ENCODE measurements around the gene CAMK1D.

CAMK1D gene

DNA sequence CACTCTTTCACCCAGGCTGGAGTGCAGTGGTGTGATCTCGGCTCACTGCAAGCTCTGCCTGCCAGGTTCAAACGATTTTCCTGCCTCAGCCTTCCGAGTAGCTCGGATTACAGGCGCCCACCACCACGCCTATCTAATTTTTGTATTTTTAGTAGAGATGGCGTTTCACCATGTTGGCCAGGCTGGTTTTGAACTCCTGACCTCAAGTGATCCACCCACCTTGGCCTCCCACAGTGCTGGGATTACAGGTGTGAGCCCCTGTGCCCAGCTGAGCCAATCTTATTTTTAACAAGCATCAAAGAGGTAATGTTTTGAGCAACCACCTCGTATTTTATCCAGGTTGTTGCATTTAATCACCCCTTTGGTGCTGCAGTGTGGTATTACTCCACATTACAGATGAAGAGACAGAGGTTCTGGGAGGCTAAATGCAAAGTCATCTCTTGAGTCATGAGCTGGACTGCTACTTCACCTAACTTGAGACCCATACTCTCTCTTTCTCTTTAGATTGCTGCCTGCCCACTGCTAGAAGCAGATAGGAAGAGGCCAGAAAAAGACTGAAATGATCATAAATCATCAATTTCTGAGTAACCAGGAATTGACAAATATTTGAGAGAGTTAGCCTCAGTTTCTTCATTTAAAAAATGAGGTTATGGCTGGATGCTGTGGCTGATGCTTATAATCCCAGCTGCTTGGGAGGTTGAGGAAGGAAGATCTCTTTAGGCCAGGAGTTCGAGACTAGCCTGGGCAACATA, 116.2 kb downstream of the CAMK1D start:
- H3K4me3 ChIP-seq (ENCODE audit: low read depth, low read length): no peak overlapping the region
- TF ChIP-seq, protein P1, sequence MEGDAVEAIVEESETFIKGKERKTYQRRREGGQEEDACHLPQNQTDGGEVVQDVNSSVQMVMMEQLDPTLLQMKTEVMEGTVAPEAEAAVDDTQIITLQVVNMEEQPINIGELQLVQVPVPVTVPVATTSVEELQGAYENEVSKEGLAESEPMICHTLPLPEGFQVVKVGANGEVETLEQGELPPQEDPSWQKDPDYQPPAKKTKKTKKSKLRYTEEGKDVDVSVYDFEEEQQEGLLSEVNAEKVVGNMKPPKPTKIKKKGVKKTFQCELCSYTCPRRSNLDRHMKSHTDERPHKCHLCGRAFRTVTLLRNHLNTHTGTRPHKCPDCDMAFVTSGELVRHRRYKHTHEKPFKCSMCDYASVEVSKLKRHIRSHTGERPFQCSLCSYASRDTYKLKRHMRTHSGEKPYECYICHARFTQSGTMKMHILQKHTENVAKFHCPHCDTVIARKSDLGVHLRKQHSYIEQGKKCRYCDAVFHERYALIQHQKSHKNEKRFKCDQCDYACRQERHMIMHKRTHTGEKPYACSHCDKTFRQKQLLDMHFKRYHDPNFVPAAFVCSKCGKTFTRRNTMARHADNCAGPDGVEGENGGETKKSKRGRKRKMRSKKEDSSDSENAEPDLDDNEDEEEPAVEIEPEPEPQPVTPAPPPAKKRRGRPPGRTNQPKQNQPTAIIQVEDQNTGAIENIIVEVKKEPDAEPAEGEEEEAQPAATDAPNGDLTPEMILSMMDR (IDR thresholded peaks at IDR 0.05; ENCODE audit: low read depth, low read length): no peak
- DNase-seq (ENCODE audit: low read depth, low spot score): no peak
- in situ Hi-C loops (cut with HindIII; ENCODE audit: low sequenced_read_pairs): no loop called here

DNA sequence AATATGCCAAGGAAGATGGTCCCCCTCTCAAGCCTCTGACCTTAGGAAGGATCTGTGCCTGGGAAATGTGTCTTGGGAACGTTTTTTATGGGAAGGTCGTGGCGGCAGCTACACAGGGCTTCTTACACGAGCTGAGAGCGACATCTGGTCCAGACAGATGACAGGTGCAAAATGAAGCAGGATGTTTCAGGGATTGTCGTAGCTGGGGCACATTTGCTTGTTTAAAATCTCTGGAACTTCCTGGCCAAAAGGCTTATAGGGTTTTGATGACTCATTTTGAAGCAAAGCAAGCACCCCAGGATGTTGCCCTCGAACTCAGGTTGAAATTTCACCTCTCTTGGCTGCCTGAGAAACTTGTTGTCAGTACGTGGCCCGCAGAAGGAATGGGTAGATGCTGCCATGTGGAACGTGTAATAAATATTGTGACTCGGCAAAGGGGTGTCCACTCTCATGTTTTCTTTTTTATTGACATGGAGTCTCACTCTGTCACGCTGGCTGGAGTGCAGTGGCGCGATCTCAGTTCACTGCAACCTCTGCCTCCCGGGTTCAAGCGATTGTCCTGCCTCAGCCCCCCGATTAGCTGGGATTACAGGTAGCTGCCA, 117.5 kb downstream of the CAMK1D start:
- no peak for DNase-seq (ENCODE audit: low read depth, low spot score)
- H3K4me3 ChIP-seq (ENCODE audit: low read depth, low read length): no peak overlapping the region
- in situ Hi-C loops (cut with HindIII; ENCODE audit: low sequenced_read_pairs): no loop called here
- TF ChIP-seq, protein P1 (IDR thresholded peaks at IDR 0.05; ENCODE audit: low read depth, low read length): no peak

DNA sequence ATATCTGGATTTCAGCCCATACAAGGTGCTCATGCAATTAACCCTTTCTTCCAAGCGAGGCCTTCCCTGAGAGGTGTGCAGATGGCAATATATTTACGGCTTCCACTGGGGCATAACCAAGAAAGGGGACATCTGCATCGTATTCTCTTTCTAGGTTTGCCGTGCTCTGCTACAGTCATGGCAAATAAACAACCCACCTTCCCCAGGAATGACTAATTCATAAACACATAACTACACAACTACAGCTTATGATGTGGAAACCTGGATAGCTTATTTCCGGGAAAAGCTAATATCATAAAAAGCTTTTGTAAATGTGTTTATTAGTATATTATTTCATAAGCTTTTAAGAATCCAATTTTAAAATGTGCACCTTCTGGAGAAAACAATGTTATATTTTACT, 120.0 kb downstream of the CAMK1D start:
- in situ Hi-C loops (cut with HindIII; ENCODE audit: low sequenced_read_pairs): no loop called here
- TF ChIP-seq, protein P1 (IDR thresholded peaks at IDR 0.05; ENCODE audit: low read depth, low read length): no peak
- no peak for DNase-seq (ENCODE audit: low read depth, low spot score)
- no peak overlapping the region for H3K4me3 ChIP-seq (ENCODE audit: low read depth, low read length)

DNA sequence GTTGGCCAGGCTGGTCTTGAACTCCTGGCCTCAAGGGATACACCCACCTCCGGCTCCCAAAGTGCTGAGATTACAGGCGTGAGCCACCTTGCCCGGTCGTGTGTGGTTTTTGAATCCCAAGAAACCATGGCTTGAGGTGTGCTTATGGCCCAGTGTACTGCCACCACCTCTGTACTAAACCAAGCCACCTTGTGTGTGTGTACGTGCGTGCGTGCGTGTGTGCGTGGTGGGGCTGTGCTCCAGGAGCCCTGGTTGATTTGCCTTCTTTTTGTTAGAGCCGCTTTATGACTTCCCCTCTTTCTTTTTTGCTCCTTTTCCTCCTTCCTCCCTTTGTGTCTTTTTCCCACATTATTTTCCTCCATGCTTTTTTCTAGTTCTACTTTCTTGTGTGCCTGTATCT, 121.4 kb downstream of the CAMK1D start:
- in situ Hi-C loops (cut with HindIII; ENCODE audit: low sequenced_read_pairs): no loop called here
- no peak overlapping the region for H3K4me3 ChIP-seq (ENCODE audit: low read depth, low read length)
- TF ChIP-seq, protein P1 (IDR thresholded peaks at IDR 0.05; ENCODE audit: low read depth, low read length): no peak
- no peak for DNase-seq (ENCODE audit: low read depth, low spot score)

DNA sequence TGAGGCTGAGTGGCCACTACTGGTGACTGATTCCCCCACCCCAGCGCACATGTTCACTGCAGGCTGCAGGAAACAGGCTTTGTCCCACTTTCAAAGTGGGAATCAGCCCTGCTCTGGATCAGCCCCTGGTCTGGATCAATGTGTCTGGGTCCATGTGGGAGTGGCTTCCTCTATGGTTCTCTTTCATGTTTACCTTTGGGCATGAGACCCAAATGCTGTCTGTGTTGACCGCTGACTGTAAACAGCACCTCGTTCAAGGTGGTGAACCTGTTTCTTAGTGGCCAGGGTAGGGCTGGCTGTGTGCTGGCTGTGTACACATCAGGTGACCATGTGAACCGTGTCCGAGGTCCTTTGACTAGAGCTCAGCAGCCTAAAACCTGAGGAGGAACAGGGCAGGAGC, 121.8 kb downstream of the CAMK1D start:
- in situ Hi-C loops (cut with HindIII; ENCODE audit: low sequenced_read_pairs): no loop called here
- no peak for DNase-seq (ENCODE audit: low read depth, low spot score)

DNA sequence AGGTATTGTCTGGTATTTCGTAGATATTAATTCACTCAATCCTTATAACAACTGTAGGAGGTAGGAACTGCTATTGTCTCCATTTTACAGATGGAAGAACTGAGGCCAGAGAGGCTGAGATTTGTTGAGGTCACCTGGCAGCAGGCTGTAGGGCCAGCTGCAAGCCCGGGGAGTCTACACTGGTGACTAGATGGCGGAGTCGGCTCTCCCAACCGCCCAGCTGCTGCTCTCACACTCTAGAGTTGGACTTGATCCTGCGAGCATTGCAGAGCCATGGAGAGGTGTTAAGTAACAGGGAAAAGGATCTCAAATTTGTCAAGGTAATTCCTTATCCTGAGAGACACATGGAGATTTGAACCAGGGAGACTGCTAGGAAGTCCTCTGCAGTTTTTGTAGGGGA, 124.1 kb downstream of the CAMK1D start:
- in situ Hi-C loops (cut with HindIII; ENCODE audit: low sequenced_read_pairs): no loop called here
- TF ChIP-seq, protein P1 (IDR thresholded peaks at IDR 0.05; ENCODE audit: low read depth, low read length): no peak
- DNase-seq (ENCODE audit: low read depth, low spot score): no peak
- no peak overlapping the region for H3K4me3 ChIP-seq (ENCODE audit: low read depth, low read length)

More for the DNA sequence above, 121.8 kb downstream of the CAMK1D start:
- TF ChIP-seq, protein P1 (IDR thresholded peaks at IDR 0.05; ENCODE audit: low read depth, low read length): no peak
- H3K4me3 ChIP-seq (ENCODE audit: low read depth, low read length): no peak overlapping the region

Data from astrocyte of the spinal cord (primary cell).